ENCODE measurements around the gene IL21R. TPM values are rescaled to one million over a fixed set of nuclear protein-coding genes. Genes with fewer than 3 reads are reported as not detected.
A peak's percentile ranks its signal among the peaks of the same experiment; 100 is the strongest.

IL21R gene
- total and polyA plus RNA-seq, 5 experiments from 2014 or later, result 26.5 to 47.1 (median 29.4) TPM

DNA sequence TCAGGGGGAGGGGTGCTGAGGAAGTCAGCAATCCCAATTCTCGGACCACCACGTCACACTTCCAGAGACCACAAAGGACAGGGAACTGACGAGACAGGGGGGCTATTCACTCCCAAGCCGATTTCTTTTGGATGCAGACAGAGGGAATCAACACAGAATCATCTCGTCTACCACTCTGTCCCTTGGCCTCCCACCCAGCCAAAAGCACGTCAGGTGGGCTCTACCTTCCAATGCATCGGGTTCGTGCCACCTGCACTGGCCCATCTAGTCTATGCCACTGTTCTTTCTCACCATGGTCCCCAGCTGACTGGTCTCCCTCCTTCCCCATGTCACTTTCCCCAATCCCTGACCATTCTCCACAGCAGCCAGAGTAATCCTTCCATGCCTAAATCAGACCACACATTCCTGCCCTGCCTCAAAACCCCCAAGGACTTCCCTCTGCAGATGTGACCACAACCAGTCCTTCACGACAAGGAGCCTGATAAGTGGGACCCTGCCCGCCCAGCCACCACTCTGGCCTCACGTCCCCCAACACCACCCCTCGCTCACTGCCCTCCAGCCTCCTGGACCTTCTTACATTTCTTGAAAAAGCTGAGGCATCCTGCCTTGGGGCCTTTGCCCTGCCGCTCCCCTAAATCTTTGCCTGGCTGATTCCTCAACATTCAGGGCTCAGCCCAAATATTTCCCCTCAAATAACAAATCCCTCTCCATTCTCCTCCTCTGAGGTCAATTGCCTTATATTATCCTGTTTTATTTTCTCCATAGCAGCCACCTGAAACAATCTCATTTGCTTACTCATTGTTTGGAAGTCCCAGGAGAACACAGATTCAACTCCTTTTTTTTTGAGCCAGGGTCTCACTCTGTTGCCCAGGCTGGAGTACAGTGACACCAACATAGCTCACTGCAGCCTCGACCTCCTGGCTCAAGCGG lies 70.4 kb downstream of the IL21R start:
- no peaks in the 10 kb centered on the region for H3K27me3 Mint-ChIP-seq
- POLR2A ChIA-PET, result no interaction called here
- no peaks in the 10 kb centered on the region for H3K9me3 Mint-ChIP-seq
- H3K4me1 Mint-ChIP-seq, result peaks cover 0 to 1% (median 0%) of the 10 kb centered on the region in 4 donors
- H3K27ac Mint-ChIP-seq, result peak overlapping the region in 8 of 10 donors; percentile 12 to 88 (median 58)
- DNase-seq (no peak), ATAC-seq (no peak)
- H3K4me3 Mint-ChIP-seq, result no peak overlapping the region
- H3K36me3 Mint-ChIP-seq, result peaks cover 4 to 94% (median 57%) of the 10 kb centered on the region in 3 donors

DNA sequence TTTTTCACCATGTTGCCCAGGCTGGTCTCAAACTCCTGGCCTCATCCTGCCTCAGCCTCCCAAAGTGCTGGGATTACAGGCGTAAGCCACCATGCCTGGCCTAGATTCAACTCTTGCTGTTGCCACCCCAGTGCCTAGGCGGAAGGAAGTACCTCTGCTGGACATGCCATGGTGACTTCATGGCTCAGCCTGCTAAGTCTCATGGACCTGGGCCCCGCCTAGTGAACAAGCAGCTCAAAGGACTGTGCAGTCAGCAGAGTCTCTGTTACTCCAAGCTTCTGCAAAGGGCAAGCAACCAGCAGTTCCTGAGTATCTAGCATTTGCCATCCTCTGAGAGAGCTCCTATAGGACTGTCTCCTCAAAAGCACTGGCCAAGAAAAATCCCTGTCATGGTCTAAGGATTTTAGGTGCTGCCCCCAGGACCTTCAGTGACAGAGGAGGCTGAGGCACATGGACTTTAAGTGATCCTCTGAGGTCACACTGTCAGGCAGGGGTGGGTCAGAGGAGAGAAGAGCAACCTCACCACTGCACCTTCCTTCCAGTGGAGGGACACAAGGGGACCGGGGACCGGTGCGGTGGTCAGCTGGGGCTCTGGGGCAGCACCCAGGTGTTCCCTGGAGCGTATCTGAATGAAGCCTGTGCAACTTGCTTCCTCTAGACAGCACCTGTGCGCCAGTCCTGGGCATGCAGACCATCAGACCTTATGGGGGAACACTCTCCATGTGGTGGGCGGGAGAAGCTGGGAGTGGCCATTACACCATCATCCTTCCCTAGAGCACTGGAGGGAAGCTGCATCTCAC lies 71.3 kb downstream of the IL21R start:
- Mint-ChIP-seq H3K9me3 (no peaks in the 10 kb centered on the region), H3K27me3 (no peaks in the 10 kb centered on the region), H3K4me3 (no peak overlapping the region), H3K27ac (peak overlapping the region in 5 of 10 donors; percentile 11 to 56 (median 20)), H3K36me3 (peaks cover 5 to 94% (median 52%) of the 10 kb centered on the region in 3 donors), H3K4me1 (peaks cover 0 to 1% (median 0%) of the 10 kb centered on the region in 4 donors)
- ATAC-seq, result no peak
- no peak for DNase-seq
- POLR2A ChIA-PET, result no interaction called here

DNA sequence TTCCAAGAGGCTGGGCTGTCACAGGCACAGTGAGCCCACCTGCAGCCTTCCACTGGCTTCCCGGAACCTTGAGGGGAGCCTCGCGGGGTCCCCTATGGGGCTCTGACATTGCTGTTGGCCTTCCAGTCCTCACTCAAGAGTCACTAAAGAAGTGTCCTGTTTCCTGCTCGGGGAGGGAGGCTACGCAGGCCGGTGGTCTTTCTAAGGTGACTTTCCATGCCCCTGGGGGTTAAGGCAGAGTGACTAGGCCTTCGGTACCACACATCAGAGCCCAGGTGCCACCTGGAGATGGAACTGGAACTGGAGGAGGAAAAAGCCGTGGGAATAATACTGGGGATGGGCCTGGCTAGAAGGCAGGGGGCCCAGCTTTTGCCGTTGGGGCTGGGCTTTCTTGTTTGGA lies 72.1 kb downstream of the IL21R start:
- DNase-seq (no peak), ATAC-seq (no peak)
- peaks cover 9 to 93% (median 52%) of the 10 kb centered on the region in 3 donors for H3K36me3 Mint-ChIP-seq
- no peak overlapping the region for H3K4me3 Mint-ChIP-seq
- peak overlapping the region in 4 of 10 donors; percentile 24 to 67 (median 30) for H3K27ac Mint-ChIP-seq
- no peaks in the 10 kb centered on the region for H3K27me3 Mint-ChIP-seq
- no peaks in the 10 kb centered on the region for H3K9me3 Mint-ChIP-seq
- peaks cover 0 to 1% (median 0%) of the 10 kb centered on the region in 4 donors for H3K4me1 Mint-ChIP-seq
- POLR2A ChIA-PET, result interaction anchor here (1.1 kb wide), 1 partner anchor 10 kb away, joined by 3 read pairs; no protein-coding TSS in a partner anchor

DNA sequence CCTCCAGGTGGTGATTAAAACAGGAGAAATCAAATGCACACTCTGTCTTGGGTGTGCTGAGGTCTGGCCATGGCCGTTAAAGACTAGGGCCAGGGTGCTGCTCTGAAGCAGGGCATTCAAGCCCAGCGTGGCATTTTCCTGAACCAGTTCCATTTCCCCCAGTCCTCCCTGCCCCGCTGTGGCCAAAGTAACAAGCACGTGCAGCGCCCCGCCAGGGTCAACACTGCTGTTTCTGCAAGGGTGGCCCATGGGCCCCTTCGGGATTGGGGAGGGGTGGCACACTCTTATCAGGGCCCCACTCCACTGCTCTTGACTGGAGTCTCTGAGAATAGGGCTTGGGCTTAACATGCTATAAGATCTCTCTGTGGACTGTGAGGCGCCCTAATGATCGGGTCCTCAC lies 72.9 kb downstream of the IL21R start:
- H3K27ac Mint-ChIP-seq, result peak overlapping the region in 2 of 10 donors; percentile 60 to 75
- POLR2A ChIA-PET, result interaction anchor here (1.1 kb wide), 1 partner anchor 11 kb away, joined by 3 read pairs; no protein-coding TSS in a partner anchor
- no peaks in the 10 kb centered on the region for H3K9me3 Mint-ChIP-seq
- peaks cover 9 to 92% (median 43%) of the 10 kb centered on the region in 3 donors for H3K36me3 Mint-ChIP-seq
- H3K4me1 Mint-ChIP-seq, result peaks cover 0 to 1% (median 0%) of the 10 kb centered on the region in 4 donors
- H3K27me3 Mint-ChIP-seq, result no peaks in the 10 kb centered on the region
- no peak overlapping the region for H3K4me3 Mint-ChIP-seq
- DNase-seq (no peak), ATAC-seq (no peak)

DNA sequence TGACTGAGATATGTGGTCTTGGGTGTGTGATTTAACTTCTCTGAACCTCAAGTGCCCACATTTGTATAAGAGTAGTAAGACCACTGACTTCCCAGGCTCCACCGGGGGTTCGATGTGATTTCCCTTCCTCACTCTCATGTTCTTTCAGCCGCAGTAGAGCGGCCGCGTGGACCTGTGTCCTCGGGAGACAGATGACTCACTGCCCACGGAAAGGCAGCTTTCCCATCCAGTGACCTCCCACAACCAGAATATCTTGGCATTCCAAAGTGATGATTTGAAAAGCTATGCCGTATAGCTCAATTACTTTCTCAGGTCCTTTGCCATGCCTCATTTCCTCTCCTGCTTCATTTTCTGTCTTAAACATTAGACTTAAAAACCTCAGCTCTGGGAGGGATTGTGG lies 73.6 kb downstream of the IL21R start:
- ATAC-seq, result no peak
- Mint-ChIP-seq H3K36me3 (peaks cover 9 to 92% (median 40%) of the 10 kb centered on the region in 3 donors), H3K27me3 (no peaks in the 10 kb centered on the region), H3K27ac (peak overlapping the region in 1 of 10 donors; percentile 31), H3K4me3 (no peak overlapping the region), H3K4me1 (peaks cover 0 to 1% (median 0%) of the 10 kb centered on the region in 4 donors), H3K9me3 (no peaks in the 10 kb centered on the region)
- POLR2A ChIA-PET, result interaction anchor here (0.7 to 1.8 kb wide), 2 partner anchors 12 to 366 kb away, joined by 4 to 7 read pairs; no protein-coding TSS in a partner anchor
- DNase-seq, result no peak

DNA sequence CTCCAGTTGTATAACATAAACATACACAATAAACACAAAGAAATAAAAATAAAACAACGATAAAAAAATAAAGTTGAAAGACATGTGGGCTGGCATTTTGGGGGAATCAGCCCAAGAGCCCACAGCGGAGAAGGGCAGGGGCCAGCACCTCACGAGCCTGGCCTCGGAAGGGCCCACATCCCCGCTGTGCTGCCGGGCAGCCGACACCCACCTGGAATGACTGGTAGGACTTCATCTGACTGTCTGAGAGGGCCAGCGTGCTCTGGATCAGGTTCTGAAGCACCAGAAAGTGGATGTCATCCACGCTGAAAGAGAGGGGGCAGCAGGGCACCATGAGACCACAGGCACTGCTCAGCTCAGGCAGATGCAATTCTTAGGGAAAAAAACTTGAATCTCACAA lies 74.3 kb downstream of the IL21R start:
- no peaks in the 10 kb centered on the region for H3K27me3 Mint-ChIP-seq
- no peak overlapping the region for H3K4me3 Mint-ChIP-seq
- POLR2A ChIA-PET, result interaction anchor here (0.7 to 1.8 kb wide), 2 partner anchors 13 to 367 kb away, joined by 4 to 7 read pairs; no protein-coding TSS in a partner anchor
- peaks cover 0 to 1% (median 0%) of the 10 kb centered on the region in 4 donors for H3K4me1 Mint-ChIP-seq
- peaks cover 9 to 92% (median 33%) of the 10 kb centered on the region in 3 donors for H3K36me3 Mint-ChIP-seq
- ATAC-seq, result no peak
- no peak for DNase-seq
- peak overlapping the region in 1 of 10 donors; percentile 62 for H3K27ac Mint-ChIP-seq
- no peaks in the 10 kb centered on the region for H3K9me3 Mint-ChIP-seq

DNA sequence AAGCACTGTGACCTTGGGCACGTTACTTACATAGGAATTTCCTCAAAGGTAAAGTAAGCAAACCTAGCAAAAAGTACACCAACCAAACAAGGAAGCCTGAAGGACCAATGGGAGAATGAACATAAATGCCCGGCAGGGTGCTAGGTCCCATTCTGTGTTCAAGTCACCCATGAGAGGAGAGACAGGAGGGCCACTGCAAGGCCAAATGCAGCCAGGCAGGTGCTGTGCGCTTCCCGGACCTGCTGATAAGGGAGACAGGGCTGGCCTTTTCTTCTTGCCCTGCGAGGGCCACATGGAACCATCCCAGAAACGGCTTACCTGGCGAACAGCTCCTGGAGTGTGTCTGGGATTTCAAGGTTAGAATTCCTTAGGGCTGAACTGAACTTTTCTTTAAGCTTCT lies 78.8 kb downstream of the IL21R start:
- Mint-ChIP-seq H3K27me3 (no peaks in the 10 kb centered on the region), H3K4me1 (no peaks in the 10 kb centered on the region), H3K9me3 (no peaks in the 10 kb centered on the region), H3K27ac (peak overlapping the region in 1 of 10 donors; percentile 37), H3K36me3 (peaks cover 16 to 96% (median 47%) of the 10 kb centered on the region in 3 donors), H3K4me3 (no peak overlapping the region)
- DNase-seq (no peak), ATAC-seq (no peak)
- POLR2A ChIA-PET, result no interaction called here

DNA sequence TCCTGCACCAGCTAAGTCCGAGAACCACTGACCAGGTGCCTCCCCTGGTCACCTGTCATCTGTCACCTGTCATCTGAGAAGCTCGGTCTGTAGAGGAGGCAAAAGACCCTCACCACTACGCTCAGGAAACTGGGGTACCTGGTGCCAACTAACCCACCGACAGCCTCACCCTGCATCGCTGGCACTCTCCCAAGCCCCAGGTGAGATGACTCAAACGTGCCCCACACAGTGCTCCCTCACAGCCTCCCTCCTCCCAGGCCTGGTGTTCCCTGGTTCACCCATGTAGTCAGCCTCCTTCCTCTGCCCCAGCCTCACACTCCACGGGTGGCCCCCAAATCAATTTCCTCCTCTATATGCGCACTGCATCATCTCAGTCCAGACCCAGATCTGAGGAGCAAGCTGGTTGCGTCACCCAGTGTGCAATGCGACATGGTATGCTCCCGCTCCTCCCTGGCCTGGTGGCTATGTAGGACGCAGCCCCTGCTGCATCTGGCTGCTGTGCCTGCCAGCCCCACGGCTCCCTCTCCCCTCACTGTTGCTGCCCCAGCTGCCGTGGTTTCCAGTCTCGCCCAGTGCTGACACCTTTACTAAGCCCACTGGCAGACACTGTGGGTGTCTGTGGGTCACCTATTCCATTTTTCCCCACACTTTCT lies 79.4 kb downstream of the IL21R start:
- POLR2A ChIA-PET, result no interaction called here
- Mint-ChIP-seq H3K4me1 (no peaks in the 10 kb centered on the region), H3K36me3 (peaks cover 18 to 96% (median 42%) of the 10 kb centered on the region in 3 donors), H3K27me3 (no peaks in the 10 kb centered on the region), H3K27ac (peak overlapping the region in 4 of 10 donors; percentile 31 to 76 (median 64)), H3K9me3 (no peaks in the 10 kb centered on the region), H3K4me3 (no peak overlapping the region)
- DNase-seq (no peak), ATAC-seq (no peak)

DNA sequence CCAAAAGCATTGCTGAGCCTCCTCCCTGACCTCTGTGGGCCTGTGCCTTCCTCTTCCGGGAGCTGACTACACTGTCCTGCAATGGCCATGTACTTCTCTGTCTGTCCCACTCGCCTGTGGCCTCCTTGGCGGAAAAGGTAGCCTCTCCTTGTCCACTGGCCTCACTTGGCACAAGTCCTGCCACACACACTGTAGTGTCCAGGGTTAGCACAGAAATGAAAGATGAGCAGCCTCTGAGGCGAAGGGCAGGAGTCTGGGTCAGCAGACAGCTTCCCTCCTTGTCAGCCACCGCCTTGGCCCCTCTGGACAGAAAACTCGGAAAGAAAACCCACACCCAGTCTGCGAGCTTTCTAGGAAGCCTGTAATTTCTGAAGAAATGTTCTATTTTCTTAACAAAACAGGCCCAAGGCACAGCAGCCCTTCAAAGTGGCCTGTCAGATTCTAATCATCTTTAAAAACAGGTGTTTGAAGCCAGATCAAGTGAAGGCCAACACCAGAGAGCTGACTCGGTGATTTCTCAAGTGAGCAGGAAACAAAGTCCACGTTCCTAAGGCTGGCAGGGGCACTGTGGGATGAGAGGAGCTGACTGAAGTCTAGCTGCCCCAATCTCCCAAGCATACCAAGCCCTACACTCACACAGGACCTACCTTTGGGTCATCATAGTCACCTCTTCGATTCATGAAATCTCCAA lies 80.6 kb downstream of the IL21R start:
- H3K36me3 Mint-ChIP-seq, result peaks cover 23 to 98% (median 48%) of the 10 kb centered on the region in 3 donors
- ATAC-seq, result no peak

DNA sequence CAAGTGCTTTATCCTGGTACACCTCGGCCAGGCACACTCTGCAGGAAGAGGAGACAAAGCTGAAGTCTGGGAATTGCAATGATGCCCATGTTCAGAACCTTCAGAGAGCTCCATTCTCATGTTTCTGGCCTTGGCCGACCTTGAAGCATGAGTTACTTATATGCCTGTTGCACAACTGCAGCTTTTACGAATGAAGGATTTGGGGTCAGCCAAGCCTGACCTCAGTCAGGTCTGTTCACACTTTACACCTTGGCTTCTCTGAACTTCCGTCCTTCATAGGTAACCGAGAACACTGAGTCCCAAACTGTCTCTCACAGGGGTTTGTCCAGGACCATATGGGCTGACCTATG lies 81.1 kb downstream of the IL21R start:
- DNase-seq (no peak), ATAC-seq (no peak)
- no peak overlapping the region for H3K27ac Mint-ChIP-seq
- no peaks in the 10 kb centered on the region for H3K9me3 Mint-ChIP-seq
- peaks cover 23 to 98% (median 50%) of the 10 kb centered on the region in 3 donors for H3K36me3 Mint-ChIP-seq
- H3K4me1 Mint-ChIP-seq, result no peaks in the 10 kb centered on the region
- POLR2A ChIA-PET, result no interaction called here
- no peak overlapping the region for H3K4me3 Mint-ChIP-seq
- H3K27me3 Mint-ChIP-seq, result no peaks in the 10 kb centered on the region

More for the DNA sequence above, 80.6 kb downstream of the IL21R start:
- DNase-seq, result no peak
- POLR2A ChIA-PET, result interaction anchor here (1.0 kb wide), 1 partner anchor 19 kb away, joined by 3 read pairs; no protein-coding TSS in a partner anchor
- no peaks in the 10 kb centered on the region for H3K9me3 Mint-ChIP-seq
- H3K4me3 Mint-ChIP-seq, result no peak overlapping the region
- peak overlapping the region in 3 of 10 donors; percentile 29 to 51 (median 48) for H3K27ac Mint-ChIP-seq
- no peaks in the 10 kb centered on the region for H3K4me1 Mint-ChIP-seq
- H3K27me3 Mint-ChIP-seq, result no peaks in the 10 kb centered on the region

DNA sequence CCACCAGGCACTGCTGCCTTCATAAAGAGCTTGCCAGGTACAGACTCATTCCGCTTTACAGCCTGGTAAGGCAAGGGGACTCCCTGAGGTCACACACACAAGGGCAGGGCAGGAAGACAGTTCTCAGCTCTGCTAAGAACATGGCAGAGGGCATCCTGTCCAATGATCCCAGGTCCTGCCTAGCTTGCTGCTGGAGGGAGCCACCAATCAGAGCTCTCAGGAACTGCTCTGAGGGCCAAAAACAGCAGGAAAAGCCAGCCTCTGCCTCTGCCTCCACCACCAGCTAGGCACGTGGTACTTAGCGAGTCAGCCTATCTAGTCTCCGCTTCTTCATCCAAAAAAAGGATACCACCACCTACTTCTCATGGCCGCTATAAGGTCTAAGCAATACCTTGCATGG lies 81.7 kb downstream of the IL21R start:
- DNase-seq, result no peak
- Mint-ChIP-seq H3K27ac (peak overlapping the region in 2 of 10 donors; percentile 33 to 78), H3K36me3 (peaks cover 19 to 98% (median 50%) of the 10 kb centered on the region in 3 donors), H3K4me3 (no peak overlapping the region), H3K4me1 (no peaks in the 10 kb centered on the region), H3K9me3 (no peaks in the 10 kb centered on the region), H3K27me3 (no peaks in the 10 kb centered on the region)
- no peak for ATAC-seq
- POLR2A ChIA-PET, result no interaction called here

All from naive thymus-derived CD8-positive, alpha-beta T cell (primary cell).